Measurements from ENCODE around the gene MICU2.

- TF ChIP-seq CTCF (IDR thresholded peaks at IDR 0.05) (no peak), POLR2A (IDR thresholded peaks at IDR 0.05) (no peak)
Observed at GRCh38 chr13:21595546-21595822, 8.5 kb downstream of the MICU2 start.
